Activated CD8-positive, alpha-beta memory T cell treated with anti-CD3 and anti-CD28 coated beads for 36 hours (primary cell): ENCODE results near the gene TCEA2. TPM values are rescaled to one million over a fixed set of nuclear protein-coding genes. Genes with fewer than 3 reads are reported as not detected.
"Not testable (repeated sequence)": the region's sequence is repeated elsewhere in the genome, so short reads cannot be mapped to it uniquely, and the experiment has no call there.

Experiments used
- CTCF ChIA-PET: fragments of 350-600 bp; sonication (Branson Sonifier 250); formaldehyde crosslinking; loops from one replicate; lab custom pipeline; 2021; ENCODE audit warnings: antibody characterized with exemption; lab: Charles Lee
- POLR2A ChIA-PET: fragments of 350-600 bp; sonication (Branson Sonifier 250); formaldehyde crosslinking; loops from one replicate; lab custom pipeline; 2021; ENCODE audit warnings: antibody characterized with exemption; lab: Charles Lee
- total RNA-seq, 2 experiments: library from RNA; stranded (reverse); gene quantifications; one replicate each; pipeline ENCODE4 v1.2.3, GENCODE V29; 2021

Gene TCEA2
- total RNA-seq, 2 experiments from 2014 or later, result 25.9 to 27.5 TPM

DNA sequence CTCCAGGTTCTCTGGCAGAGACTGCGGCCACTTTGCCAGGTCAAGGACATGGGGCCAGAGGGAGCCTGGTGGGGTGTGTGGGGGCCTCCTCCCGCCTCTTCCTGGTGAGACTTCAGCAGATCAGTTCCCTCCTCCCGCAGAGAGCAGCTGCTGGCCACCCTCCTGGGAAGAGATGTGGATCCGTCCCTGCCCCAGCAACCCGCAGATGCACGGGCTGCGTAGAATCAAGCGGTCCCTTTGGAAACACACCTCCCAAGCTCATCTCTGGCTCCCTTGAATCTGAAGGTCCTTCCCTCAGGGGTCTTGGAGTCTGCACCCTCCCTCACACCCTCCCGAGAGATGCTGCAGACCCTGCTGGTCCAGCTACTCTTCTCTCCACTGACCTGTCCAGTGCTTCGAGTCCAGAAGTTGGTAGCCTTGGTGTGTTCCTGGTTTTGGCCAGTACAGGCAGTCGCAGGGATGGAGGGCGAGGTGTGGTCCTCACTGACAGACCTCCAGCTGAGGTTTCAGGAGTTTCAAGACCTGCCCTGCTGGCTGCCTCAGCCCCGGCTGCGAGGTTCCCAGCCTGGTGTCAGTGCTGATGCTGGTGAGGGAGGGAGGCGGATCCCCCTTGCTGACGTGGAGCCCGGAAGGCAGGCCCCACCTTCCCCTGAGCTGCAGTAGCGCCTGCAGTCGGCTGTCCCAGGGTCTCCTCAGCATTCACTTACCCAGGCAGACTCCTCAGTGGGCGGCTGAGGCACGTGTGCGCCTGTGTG is 44.2 kb downstream of the TCEA2 start, which contains the start of gene NPBWR2:
Gene NPBWR2, minus strand, starts transcription at position 585 of the 755 bp plus-strand sequence. CDS start 734 bp downstream, outside the sequence.
- POLR2A ChIA-PET, result interaction anchor here (0.8 kb wide), 1 partner anchor 405 kb away, joined by 3 read pairs; no protein-coding TSS in a partner anchor
- CTCF ChIA-PET, result interaction anchor here (1.0 to 1.3 kb wide), 3 partner anchors 13 to 69 kb away, joined by 3 to 6 read pairs (median 3); no protein-coding TSS in a partner anchor

GRCh38 chr20:64107736-64108457 is 44.9 kb downstream of the TCEA2 start:
- POLR2A ChIA-PET, result no interaction called here

DNA sequence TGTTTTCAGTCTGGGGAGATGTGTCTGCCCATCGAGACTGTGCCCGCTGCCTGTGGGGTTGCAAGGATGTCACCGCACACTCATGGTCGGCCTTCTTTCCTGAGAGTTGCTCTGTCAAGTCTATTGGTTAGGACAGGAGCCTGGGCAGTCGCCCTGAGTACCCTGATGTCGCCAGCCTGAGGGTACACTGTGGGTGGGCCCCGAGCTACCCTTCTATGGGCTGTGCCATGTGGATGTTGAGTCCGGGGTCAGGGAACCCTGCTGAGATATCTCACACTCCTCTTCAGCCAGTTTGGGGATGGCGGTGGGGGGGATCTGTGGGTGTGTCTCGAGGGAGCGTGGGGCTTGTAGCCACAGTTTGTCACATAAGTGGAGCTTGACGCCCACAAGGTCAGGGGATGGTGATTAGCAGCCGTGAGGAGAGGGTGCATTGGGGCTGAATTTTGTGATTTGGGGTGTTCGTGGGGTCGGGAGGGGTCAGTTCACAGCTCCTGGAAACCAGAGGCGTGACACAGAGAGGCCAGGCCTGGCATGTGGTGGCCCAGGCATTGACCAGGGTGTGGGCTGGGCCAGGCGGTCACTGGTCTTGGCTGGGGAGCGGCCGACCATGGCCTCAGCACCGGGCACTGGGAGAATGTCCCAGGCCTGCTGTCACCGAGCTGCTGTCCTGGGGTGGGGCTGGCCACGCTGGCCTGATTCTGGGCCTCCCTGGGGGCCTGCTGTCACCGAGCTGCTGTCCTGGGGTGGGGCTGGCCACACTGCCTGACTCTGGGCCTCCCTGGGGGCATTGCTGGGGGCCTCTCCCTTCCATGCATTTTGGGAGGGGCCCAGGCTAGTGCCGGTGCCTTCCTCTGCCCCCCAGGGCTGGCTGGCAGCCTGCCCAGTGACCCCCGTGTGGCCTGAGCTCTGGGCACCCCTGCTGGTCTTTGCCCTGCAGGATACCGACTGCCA is 46.0 kb downstream of the TCEA2 start:
- CTCF ChIA-PET, result interaction anchor here (0.9 to 1.0 kb wide), 2 partner anchors 9 to 11 kb away, joined by 3 to 4 read pairs; no protein-coding TSS in a partner anchor

More at GRCh38 chr20:64107736-64108457, 44.9 kb downstream of the TCEA2 start:
- CTCF ChIA-PET, result interaction anchor here (1.0 kb wide), 2 partner anchors 8 to 12 kb away, joined by 4 to 6 read pairs; no protein-coding TSS in a partner anchor

DNA sequence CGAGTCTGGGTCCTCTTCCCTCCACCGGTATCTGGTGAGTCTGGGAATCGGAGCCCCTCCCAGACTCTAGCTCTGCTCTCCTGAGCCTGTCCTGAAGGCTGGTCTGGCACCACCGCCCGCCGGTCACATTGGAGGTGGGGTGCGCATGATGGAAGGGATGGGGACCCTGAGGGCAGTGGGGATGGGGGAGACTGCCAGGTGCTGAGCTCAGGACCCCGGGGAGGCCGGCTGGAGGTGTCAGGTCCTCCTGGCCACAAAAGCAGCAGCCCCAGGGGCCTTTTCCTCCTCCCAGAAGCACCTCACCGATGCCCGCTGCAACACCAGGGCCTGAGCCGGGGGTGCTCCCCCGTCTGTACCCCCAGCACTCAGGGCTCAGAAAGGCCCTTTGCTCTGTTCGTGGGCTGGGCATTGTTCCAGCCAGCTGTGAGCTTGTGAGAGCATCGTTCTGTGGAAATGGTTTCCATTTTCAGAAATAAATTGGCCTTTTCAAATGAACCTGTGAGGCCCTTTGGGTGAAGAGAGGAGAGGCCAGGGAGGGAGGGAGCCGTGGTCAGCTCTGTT is 46.9 kb downstream of the TCEA2 start:
- POLR2A ChIA-PET, result no interaction called here

More for the DNA sequence above, 46.0 kb downstream of the TCEA2 start:
- POLR2A ChIA-PET, result no interaction called here

DNA sequence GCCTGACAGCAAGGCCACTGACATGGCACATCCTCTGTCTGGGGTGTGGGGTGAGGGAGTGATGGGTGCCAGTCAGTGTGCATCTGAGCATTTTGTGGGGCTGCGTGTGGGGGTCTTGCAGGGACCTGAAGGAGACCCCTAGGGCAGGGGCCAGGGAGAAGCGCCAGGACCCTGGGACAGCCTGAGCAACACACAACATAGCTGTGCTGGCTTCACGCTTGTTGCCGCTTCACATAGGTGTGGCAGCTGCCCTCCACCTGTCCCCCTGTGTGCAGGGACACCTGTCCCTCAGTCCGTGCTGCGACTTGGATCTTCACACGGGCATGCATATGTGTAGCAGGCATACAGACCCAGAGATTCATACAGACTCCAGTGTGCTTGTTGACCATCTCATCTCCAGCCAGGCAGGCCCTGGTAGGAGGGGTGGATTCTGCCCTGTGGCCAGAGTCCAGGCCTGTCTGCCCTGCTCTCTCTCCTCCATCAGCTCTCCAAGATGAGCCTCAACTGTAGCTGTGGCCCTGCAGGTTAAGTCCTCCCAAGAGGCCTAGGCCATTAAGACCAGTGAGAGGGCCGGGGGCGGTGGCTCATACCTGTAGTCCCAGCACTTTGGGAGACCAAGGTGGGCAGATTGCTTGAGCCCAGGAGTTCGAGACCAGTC is 47.5 kb downstream of the TCEA2 start:
- CTCF ChIA-PET, result no interaction called here

More for the DNA sequence above, 46.9 kb downstream of the TCEA2 start:
- CTCF ChIA-PET, result interaction anchor here (0.9 kb wide), 1 partner anchor 10 kb away, joined by 3 read pairs; no protein-coding TSS in a partner anchor

GRCh38 chr20:64111841-64112641 is 49.0 kb downstream of the TCEA2 start:
- ChIA-PET POLR2A (no interaction called here), CTCF (interaction anchor here (1.2 kb wide), 1 partner anchor 29 kb away, joined by 4 read pairs; no protein-coding TSS in a partner anchor)

More for the DNA sequence above, 47.5 kb downstream of the TCEA2 start:
- POLR2A ChIA-PET, result no interaction called here

DNA sequence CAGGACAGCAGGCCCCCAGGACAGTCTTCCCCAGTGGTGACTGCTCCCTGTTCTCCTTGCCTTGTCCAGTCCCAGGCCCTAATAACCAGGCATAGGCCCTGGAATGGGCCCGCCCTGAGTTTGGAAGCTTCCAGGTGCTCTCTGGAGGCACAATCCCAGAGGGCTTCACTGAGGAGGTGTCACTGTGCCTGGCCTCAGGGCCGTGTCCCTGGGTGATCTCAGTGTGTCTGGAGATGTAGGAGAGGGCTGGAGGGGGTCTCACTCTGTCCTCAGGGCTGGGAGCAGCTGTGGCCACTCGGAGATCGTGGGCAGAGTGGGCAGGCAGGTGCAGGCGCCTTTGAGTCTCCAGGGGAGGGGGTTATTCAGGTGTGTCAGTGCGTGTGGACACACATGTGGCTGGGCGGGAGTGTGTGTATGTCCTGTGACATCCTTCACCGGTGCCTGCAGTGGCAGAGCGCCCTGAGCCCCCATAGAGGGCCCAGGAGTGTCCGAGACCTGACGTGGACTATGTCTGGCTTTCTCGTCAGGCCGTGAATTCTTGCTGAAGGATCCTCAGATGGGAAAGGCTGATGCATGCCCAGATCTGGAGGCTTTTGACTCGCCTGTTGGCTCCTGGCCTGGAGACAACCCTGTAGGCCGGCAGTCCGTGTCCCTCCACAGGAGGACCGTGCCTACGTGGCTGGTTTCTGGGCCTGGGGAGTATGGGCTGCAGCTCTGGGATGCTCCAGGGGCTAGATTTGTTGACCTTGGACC is 49.9 kb downstream of the TCEA2 start:
- CTCF ChIA-PET, result interaction anchor here (1.2 kb wide), 1 partner anchor 29 kb away, joined by 4 read pairs; no protein-coding TSS in a partner anchor

GRCh38 chr20:64113444-64113775 is 50.4 kb downstream of the TCEA2 start:
- ChIA-PET POLR2A (no interaction called here), CTCF (no interaction called here)

More for the DNA sequence above, 49.9 kb downstream of the TCEA2 start:
- POLR2A ChIA-PET, result no interaction called here

DNA sequence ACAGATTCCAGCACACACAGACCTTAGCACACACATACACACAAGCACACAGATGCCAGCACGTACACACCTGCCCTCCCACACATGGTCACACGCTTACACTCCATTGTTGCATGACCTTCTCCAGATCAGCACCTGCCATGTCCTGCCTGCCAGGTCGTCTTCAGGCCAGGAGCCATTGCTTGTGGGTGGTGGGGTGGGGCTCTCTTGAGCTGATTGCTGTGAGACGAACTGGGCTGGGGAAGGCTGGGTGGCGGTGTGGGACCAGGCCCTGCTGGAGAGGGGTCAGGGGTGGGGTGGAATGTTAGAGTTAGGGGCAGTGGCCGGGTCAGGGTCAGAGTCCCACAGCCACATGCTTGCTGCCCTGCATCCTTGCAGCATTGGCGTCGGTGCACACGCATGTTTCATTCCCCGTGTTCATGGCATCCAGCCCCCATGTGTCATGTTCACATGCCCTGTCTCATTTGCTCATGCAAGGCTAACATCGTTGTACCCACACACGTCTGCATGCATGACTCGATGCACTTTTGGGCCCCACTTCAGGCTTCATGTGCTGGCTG is 50.9 kb downstream of the TCEA2 start:
- ChIA-PET CTCF (no interaction called here), POLR2A (no interaction called here)

GRCh38 chr20:64114356-64114971 is 51.5 kb downstream of the TCEA2 start:
- ChIA-PET CTCF (no interaction called here), POLR2A (no interaction called here)

GRCh38 chr20:64115171-64115911 is 52.3 kb downstream of the TCEA2 start:
- POLR2A ChIA-PET, result no interaction called here
- CTCF ChIA-PET, result no interaction called here

DNA sequence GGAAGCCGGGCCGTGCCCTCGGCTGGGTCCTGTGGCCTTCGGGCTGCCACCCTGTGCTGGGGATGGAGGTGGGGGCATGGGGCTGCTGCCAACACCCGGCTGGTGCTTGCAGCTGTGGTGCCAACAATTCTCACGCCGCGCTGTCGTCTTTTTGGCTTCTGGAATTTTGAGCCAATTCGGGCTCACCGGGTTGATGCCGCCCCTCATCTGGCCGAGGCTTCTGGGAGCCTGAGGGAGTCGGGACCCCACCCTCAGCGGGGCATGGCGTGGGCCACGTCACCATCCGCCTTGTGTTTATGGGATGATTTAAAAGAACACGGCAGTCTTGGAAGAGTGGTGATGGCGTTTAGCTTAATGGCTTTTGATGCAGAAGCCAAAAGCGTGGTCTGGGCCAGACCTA is 53.0 kb downstream of the TCEA2 start:
- ChIA-PET CTCF (no interaction called here), POLR2A (no interaction called here)

GRCh38 chr20:64116541-64117431 is 53.8 kb downstream of the TCEA2 start:
- CTCF ChIA-PET, result interaction anchor here (1.8 kb wide), 1 partner anchor 14 kb away, joined by 7 read pairs; no protein-coding TSS in a partner anchor
- POLR2A ChIA-PET, result no interaction called here

DNA sequence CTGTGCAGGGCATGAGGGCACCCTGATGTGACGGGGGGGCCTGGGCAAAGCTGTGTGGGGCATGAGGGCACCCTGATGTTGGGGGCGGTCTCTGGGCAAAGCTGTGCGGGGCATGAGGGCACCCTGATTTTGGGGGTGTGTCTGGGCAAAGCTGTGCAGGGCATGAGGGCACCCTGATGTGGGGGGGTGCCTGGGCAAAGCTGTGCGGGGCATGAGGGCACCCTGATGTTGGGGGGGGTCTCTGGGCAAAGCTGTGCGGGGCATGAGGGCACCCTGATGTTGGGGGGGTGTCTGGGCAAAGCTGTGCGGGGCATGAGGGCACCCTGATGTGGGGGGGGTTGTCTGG is 54.4 kb downstream of the TCEA2 start:
- CTCF ChIA-PET, result interaction anchor here (1.8 kb wide), 1 partner anchor 15 kb away, joined by 7 read pairs; no protein-coding TSS in a partner anchor
- POLR2A ChIA-PET, result not testable (repeated sequence)
